Activated naive CD4-positive, alpha-beta T cell treated with anti-CD3 and anti-CD28 coated beads, Interleukin-2, amount 50 U/mL, for 16 hours (primary cell): ENCODE data around the gene MT1A.

ENCODE experiments used
- DNase-seq: peaks from one replicate; pipeline ENCODE4 v3.0.0-alpha.2; 2020

The MT1A gene

DNA sequence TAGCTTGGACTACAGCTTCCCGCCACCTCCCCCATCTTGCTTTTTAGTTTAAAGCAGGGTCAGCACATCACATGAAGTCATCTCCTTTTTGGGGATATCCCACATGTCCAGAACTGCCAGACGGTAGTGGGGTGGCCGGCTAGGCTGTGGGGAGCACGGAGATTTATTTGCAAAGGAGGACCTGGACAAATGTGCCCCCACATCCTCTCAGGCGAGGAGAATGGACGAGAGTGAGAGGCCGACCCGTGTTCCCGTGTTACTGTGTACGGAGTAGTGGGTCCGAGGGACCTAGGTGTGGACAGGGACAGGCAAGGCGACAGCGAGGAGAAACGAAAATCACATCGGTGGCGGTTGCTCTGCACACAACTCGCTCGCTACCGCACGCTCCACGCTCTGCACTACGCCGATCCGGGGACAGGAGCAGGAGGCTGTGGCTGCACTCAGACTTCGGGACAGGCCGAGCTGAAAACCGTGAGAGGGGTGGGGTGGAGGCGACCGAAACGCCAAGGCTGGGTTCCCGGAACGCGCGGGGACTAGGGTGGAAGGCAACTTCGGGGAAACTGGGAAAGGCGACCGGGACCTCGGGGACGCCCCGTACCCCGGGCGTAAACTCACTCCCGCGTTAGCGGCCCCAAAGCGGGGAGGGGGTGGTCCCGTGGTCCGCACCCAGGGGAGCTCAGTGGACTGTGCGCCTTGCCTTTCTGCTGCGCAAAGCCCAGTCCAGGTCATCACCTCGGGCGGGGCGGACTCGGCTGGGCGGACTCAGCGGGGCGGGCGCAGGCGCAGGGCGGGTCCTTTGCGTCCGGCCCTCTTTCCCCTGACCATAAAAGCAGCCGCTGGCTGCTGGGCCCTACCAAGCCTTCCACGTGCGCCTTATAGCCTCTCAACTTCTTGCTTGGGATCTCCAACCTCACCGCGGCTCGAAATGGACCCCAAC lies at the start of gene MT1A:
MT1A (plus strand) TSS at position 853 of the 937 bp plus-strand sequence; CDS start at position 926, 73 bp downstream.
- DNase-seq: no peak

DNA sequence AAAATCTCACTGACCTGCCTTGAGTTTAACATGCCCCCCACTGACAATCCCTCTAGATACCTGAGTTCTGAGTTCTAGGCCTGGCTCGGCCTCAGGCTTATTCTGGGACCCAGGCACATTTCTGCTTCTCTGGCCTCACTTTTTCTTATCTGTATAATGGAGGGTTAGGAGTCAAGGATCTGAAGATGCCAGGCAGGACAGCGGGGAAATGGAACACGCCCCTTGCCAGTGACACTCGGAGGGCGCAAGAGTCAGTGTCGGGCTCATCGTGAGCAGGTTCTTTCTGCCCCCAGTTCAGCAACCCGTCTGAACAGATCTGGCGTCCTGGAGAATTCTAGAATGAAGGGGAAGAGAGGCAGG lies 49.7 kb upstream of the MT1A start:
- no peak for DNase-seq

DNA sequence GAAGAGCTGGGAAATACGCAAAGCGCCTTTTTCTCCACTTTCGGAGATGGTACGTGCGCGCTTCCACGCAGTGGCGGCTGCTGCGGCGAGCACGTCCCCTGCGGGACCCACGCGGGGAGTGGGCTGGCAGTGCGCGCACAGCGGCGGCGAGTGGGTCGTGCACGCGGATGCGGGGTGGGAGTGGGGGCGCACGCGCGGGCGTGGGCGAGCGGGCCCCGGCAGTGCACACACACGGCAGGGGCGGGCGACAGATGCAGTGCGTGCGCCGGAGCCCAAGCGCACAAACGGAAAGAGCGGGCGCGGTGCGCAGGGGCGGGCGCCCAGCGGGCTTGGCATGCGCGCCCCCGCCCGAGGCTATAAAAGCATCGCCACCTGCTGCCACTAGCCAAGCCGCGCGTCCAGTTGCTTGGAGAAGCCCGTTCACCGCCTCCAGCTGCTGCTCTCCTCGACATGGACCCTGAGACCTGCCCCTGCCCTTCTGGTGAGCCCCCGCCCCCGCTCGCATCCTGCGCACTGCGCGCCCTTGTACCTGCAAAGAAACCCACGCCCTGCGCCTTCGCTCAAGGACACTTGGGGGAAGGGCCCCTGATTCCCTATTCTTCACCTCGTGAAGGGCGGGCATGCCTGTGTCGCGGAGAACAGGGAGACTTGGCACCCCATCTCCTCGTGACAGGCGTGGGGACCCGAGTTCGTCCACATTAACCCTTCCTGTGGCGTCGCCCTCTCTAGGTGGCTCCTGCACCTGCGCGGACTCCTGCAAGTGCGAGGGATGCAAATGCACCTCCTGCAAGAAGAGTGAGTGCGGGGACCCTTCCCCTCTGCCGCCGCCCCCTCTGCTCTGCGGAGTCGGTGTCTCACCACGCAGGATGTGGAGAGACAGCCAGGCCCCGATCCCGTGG lies 49.1 kb upstream of the MT1A start, which contains the start of gene MT3:
MT3 (plus strand) TSS at position 388 of the 899 bp plus-strand sequence; CDS start at position 451, 63 bp downstream.
- peak; percentile 49 for DNase-seq

DNA sequence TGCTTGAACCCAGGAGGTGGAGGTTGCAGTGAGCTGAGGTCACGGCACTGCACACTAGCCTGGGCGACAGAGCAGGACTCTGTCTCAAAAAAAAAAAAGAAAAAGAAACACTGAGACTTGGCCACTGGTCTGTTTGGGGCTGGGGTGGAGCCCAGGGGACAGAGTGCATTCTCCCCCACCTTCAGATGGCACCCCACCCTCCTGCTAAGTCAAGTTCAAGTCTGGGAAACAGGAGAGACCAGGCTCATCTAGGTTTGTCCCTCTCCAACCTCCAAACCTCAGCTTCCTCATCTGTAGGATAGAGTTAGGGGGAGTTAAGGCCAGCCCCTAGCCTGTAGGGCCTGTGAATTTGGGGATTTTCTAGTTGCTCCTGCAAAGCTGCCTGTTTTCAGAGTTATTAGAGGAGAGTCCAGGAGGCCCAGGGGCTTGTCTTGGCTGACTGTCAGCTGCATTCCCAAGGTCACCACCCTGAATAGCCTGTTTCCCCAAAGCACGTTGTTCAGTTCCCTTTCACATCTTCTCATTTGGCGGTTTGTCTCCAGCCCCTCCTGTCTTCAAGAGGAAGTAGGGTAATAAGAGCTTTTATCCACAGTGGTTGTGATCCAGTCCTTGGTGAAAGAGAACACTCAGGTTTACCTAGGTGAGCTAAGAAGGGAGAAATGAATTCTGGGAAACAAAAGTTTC lies 46.9 kb upstream of the MT1A start:
- no peak for DNase-seq

DNA sequence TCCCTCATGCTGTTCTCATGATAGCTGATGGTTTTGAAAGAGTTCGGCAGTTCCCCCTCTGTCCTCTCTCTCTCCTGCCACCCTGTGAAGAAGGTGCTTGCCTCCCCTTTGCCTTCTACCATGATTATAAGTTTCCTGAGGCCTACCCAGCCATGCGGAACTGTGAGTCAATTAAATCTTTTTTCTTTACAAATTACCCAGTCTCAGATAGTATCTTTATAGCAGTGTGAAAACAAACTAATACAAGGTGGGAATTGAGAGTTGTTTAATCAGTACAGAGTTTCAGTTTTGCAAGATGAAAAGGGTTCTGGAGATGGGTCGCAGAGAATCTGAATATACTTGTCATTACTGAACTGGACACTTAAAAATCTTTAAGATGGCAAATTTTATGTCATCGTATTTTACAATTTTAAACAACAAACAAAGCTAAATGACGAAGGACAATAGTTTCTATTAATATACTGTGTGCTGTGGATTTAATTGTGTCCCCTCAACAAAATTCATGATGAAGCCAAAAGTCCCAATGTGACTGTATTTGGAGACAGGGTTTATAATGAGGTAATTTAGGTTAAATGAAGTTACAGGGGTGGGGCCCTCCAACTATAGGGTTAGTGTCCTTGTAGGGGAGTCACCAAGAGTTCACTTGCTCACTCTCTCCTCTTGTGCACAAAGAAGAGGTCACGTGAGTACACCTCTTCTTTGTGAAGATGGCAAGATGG lies 44.7 kb upstream of the MT1A start:
- no peak for DNase-seq

DNA sequence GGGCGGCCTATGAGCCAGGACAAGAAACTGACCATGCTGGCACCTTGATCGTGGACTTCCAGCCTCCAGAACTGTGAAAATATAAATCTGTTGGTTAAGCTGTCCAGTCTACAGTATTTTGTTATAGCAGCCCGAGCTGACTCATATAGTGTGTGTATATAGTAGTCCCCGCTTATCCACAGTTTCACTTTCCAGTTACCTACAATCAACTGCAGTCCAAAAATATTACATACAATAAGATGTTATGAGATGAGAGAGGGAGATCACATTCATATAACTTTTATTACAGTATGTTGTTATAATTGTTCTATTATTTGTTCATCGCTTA lies 44.2 kb upstream of the MT1A start:
- no peak for DNase-seq

DNA sequence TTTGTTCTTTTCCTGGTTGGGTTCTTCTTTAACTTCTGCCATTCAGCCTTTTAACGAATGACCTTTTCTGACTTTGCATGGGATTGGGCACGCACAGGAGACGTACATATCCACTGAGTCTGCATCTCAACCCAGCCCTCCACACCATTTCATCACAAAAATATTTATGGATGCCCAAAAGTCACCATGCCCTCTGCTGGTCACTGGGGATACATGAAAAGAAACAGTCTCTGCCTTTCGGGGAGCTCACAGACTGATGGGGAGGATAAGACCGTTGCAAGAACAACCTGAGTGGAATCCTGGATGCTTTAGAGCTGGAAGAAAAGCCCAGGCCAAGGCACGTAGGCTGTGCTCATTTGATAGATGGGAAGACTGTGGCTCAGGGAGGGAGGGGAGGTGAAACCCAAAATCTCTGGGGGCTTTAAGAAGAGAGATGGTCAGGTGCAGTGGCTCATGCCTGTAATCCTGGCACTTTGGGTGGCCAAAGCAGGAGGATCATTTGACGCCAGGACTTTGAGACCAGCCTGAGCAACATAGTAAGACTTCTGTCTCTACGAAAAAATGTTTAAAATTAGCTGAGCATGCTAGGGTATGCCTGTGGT lies 38.0 kb upstream of the MT1A start:
- DNase-seq: no peak

DNA sequence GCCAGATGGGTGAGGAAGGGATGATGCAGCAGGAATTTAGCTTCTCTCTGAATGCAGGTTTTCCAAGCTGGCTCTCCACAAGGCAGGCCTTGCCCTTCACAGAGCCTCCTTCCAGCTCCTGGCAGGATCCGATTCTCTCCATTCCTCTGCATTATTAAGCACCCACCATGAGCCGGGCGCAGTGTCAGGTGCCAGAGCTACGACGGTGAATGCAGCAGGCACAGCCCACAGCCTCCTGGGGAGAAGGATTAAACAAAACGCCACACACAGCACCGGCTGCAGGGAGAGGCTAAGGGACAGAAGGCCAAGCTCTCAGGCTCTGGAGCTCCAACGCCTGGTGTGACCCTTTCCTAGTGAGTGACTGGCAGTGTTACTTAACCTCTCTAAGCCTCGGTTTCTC lies 37.1 kb upstream of the MT1A start:
- no peak for DNase-seq

DNA sequence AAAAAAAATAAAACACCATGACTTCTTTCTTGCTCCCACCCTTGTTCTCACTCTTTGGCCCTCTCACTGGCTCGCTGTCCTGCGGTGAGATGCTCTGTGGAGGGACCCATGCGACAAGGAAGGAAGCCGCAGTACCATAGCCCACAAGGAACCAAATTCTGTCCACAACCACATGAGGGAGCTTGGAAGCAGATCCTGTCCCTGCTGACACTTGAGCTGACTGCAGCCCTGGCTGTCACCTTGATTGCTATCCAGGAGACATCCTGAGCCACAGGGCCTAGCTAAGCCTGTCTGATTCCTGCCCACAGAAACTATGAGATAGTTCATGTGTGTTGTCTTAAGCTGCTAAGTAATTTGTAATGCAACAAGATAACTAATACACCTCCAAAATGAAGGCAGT lies 34.9 kb upstream of the MT1A start:
- DNase-seq: no peak

DNA sequence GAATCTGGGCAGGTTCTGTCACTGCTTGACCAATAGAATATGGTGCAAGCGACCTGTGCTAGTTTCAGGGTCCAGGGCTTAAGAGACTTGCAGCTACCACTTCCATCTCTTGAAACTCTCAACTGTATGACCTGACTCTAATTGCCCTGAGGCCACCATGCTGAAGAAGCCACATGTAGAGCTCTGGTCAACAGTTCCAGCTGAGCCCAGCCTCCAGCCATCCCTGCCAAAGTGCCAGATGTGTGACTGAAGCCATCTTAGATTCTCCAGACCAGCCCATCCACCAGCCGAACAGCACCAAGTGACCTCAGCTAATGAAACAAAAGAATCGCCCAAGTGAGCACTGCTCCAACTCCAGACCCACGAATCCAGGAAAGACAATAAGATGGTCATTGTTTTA lies 33.5 kb upstream of the MT1A start:
- no peak for DNase-seq

DNA sequence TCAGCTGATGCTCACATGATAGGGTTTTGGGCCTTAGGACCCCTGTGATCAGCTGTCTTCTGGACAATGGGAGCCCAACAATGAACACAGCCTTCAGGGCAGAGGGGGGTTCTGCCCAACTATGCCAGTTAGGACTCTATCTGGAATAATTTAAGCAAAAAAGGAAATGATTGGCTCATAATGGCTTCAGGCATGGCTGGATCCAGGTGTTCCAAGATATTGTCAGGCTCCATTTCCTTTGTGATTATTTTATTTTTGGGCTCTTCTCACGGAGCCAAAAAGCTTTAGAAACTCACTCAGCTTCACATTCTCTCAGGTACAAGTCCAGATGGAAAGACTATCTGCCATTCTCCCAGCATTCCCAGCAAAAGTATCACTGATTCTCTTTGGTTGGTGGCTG lies 33.0 kb upstream of the MT1A start:
- no peak for DNase-seq

DNA sequence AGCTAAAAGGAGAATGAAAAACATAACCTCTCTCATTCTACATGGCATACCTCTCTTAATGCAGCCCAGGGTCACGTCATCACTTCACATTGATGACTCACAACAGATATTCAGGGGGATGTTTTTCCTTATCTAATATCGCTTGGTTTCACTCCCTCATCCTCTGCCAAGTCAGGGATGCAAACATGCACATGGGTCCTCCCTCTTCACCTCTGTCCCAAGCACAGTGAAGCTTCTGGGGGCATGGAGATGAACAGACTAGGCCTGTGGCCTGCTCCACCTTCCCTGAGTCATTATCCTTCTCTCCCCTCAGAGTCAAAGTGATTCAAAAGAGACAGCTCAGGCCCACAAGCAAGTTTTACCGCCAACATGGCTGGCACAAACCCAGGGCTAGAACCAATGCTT lies 32.4 kb upstream of the MT1A start:
- DNase-seq: no peak

DNA sequence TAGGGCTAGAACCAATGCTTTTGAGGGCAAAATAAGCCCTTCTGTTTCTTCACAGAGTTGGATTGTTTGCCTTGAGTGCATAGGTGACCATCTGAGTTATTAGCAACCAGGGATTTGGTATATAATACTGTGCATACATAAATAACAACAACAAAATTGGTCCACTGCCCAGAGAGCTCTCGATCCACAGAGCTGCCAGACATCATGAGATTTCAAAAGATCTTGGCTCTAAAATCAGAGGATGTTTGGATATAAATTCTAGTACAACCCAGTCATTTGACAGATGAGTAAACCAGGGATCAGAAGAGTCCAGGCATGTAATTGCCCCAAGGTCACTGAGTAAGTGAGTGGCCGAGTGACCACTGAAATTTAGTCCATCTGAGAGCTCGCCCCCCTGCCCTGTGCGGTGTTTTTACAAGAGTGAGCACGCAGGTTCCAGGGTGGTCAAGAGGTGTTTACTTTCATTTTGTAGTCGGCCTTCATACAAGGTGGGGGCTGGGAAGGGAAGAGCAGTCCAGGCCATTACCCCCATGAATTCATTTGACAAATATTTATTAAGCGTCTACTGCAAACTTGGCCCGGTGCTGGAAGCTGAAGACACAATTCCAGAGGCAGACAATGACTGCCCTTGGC lies 31.9 kb upstream of the MT1A start:
- DNase-seq: no peak

DNA sequence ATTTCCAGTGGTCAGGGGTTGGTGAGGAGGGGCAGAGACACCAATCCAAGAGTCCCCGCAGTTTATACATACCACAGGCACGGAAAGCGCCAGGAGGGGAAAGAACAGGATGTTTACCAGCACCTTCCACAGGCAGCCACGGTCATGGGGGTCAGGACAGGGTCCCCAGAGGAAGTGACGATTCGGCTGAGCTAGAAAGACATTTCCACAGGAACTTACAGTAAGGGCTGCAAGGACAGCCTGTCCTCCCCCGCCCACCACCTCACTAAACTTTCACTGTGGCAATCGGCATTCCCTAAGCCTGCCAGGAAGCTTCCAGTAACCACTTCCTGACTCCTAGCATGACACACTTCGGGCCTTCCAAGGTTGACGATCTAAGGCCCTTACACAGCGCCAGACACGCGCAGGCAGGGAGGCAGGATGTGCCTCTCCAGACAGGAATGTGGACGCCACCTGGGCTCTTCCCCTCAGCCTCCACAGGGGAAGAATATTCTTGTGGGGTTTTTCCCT lies 31.3 kb upstream of the MT1A start:
- no peak for DNase-seq

DNA sequence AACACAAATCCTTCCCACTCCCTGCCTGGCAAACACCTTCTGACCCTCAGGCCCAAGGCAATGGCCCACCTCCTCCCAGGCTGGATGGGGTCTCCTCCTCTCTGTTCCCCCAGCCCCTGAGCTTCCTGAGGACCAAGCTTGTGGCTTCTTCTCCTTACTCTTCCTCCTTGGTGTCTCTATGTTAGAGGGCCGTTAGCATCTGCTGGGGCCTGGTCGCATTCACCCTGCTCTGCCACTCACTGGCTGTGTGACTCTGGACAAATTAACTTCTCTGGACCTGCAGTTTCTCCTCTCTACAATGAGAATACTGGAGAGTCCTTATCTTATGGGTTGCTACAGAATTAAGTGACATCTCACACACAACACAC lies 30.8 kb upstream of the MT1A start:
- DNase-seq: no peak

DNA sequence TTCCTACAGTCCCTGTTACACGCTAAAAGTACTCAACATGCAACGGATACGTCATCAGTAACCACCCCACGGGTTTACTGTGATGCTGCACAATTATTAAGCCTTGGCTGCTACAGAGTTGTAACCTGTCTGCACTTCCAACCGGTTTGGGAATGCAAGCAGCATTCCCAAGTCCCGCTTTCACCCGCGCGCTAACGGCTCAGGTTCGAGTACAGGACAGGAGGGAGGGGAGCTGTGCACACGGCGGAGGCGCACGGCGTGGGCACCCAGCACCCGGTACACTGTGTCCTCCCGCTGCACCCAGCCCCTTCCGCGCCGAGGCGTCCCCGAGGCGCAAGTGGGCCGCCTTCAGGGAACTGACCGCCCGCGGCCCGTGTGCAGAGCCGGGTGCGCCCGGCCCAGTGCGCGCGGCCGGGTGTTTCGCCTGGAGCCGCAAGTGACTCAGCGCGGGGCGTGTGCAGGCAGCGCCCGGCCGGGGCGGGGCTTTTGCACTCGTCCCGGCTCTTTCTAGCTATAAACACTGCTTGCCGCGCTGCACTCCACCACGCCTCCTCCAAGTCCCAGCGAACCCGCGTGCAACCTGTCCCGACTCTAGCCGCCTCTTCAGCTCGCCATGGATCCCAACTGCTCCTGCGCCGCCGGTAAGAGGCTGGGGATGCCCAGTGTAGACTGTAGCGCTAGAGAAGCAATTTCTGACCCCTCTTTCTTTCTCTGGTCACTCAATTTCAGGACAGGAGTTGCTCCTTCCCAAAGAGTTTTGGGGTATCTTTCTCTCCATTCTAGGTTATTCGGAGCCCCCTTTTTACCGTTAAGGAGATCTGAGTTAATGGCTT lies 30.2 kb upstream of the MT1A start, which contains the start of gene MT2A:
MT2A (plus strand) TSS at position 542 of the 833 bp plus-strand sequence; CDS start at position 614, 72 bp downstream.
- peak; percentile 92 for DNase-seq

DNA sequence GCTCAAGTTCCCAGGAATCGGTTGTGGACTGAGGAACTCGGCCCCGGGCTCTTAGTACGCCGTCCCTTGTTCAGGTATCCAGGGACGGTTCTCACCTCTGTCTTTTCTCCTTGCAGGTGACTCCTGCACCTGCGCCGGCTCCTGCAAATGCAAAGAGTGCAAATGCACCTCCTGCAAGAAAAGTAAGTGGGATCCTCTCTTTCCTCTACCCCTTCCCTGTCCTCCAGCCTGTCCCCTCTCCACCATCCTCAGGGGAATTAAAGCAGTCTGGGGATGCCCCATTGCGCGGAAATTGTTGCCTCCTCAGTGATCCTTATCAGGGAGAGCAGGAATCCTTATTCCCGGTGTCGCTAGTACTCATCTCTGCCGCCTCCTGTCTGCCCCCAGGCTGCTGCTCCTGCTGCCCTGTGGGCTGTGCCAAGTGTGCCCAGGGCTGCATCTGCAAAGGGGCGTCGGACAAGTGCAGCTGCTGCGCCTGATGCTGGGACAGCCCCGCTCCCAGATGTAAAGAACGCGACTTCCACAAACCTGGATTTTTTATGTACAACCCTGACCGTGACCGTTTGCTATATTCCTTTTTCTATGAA lies 29.5 kb upstream of the MT1A start:
- no peak for DNase-seq

DNA sequence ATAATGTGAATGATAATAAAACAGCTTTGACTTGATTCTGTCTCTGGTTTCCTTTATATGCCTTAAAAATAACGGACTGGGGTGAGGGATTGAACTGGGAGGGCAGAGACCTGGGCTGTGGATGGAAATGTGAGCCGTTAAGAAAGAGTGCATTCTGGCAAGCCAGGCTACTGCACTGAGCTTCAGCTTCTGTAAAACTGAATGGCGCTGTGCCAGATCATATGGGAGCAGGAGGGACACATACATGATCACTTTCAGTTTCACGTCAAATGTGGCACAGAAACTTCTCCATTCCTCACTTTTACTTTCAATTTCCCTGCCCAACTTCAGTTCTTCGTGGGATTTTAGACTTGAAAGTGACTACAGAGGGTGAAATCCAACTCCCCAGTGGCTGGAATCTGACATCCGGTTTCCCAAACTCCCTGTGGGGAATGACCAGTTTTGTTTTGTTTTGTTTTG lies 29.0 kb upstream of the MT1A start:
- DNase-seq: peak; percentile 76

DNA sequence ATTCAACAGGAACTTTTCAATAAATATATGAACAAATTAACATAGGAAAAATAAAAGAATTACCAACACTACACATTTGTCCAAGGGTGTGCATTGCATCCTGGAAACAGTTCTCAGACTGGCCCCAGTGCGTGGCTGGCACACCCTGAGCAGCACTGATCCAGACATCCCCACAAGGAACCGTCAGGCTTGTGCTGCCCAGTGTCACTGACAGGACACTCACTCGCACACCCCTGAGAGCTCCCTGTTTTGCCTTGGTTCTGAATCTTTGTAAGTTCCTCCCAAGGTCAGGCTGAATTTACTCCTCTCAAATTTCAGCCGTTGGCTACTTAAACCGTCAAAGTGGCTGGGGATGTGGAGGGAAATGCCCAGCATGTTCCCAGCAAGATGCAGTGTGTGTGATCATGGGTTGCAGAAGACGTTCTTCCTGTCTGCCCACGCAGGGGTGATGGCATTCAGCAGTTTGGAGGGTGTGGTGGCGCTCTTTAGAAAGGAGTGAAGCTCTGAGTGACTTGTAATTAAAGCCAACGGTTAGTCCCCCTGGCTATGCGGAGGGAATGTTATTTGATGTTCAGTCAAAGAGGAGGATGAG lies 28.4 kb upstream of the MT1A start:
- DNase-seq: peak; percentile 78
